Ovary (tissue), 9 donors: Measurements from ENCODE around the gene FBXL15. TPM values are rescaled to one million over a fixed set of nuclear protein-coding genes. Genes with fewer than 3 reads are reported as not detected.

Source experiments
- DNase-seq, 5 donors: peaks; one replicate each; pipeline ENCODE4 v3.0.0-alpha.2; 2019 to 2020
- H3K27ac ChIP-seq, 2 donors: fragments of 200-600 bp; one replicate each; pipeline versions ENCODE4 v1.5.1 to v1.8.0; 2019 to 2022
- H3K27me3 ChIP-seq: fragments of 200-600 bp; one replicate; pipeline ENCODE4 v1.8.0; 2022
- H3K36me3 ChIP-seq: fragments of 200-600 bp; sonication (generic); one replicate; pipeline ENCODE4 v1.5.1; 2019
- H3K4me1 ChIP-seq: one replicate; pipeline ENCODE4 v1.8.1; 2013; ENCODE audit warnings: mild to moderate bottlenecking, moderate library complexity; ENCODE audit not compliant: insufficient read depth
- H3K4me3 ChIP-seq: fragments of 200-600 bp; sonication (generic); one replicate; pipeline ENCODE4 v1.5.1; 2017
- H3K9me3 ChIP-seq, 2 donors: fragments of 200-600 bp in 1 of 2; sonication (generic) in 1 of 2; one replicate each; pipeline versions ENCODE4 v1.5.1 to v1.8.1; 2013 to 2019; ENCODE audit warnings: mild to moderate bottlenecking in 1 of 2, moderate library complexity in 1 of 2
- EP300 ChIP-seq: sonication (generic); formaldehyde crosslinking; IDR thresholded peaks from one replicate; pipeline ENCODE4 v1.6.1; 2017; ENCODE audit warnings: antibody characterized with exemption
- POLR2A ChIP-seq: fragments of 450-650 bp; IDR thresholded peaks from one replicate; pipeline ENCODE4 v1.6.1; 2017; ENCODE audit warnings: antibody characterized with exemption, mild to moderate bottlenecking, moderate library complexity
- WGBS, 3 donors: extraction: QIAGEN DNeasy Blood & Tissue Kit in 1 of 3; methylation state at CpG; one replicate each; pipeline versions ENCODE4 v1.1.5 to v1.1.7; 2013 to 2017; 5-methylcytosine and 5-hydroxymethylcytosine counted together
- intact Hi-C, 4 donors: fragments of 100-400 bp; cut with DNase I; formaldehyde crosslinking; loops; one replicate each; pipeline versions ENCODE4 v1.11.0 to v1.15.1; 2022 to 2023
- polyA plus RNA-seq, 2 donors: library from polyadenylated mRNA; stranded (reverse); fragments of 200-250 nt in 1 of 2; fragments of 350-450 nt in 1 of 2; fragmentation: Illumina TruSeq in 1 of 2; extraction: RNeasy Lipid Tissue Mini Kit (QIAGEN cat#74804) in 1 of 2; gene quantifications; one replicate each; pipeline ENCODE4 v1.2.3, GENCODE V29; 2013 to 2014
- total RNA-seq, 7 donors: library from RNA; depleted of rRNA in 2 of 7; stranded (reverse); fragments of >200 nt in 2 of 7; fragmentation: NEBNext Ultra II Directional in 3 of 7; extraction: Animal tissue kit (Norgen Biotek cat#: 25700) in 3 of 7; gene quantifications; one replicate each; pipeline versions ENCODE4 v1.1.0 to v1.2.4, GENCODE V29; 2016 to 2023
- TF ChIP-seq, protein P1 (sequence below), 3 donors: fragments of 450-650 bp in 2 of 3; fragments of 200-600 bp in 1 of 3; IDR thresholded peaks; one replicate each; pipeline versions ENCODE4 v1.5.1 to v1.8.0; 2016 to 2022; ENCODE audit warnings: antibody characterized with exemption in 3 of 3, mild to moderate bottlenecking in 1 of 3
- donor health status: DM: no; HTN: no; CAD: no; lungs with moderate emphysema.
- donor health status: DM: no; HTN: no; CAD: no.
- donor health status: Bipolar disorder and iron deficiency.
- donor health status: DM: yes; HTN: yes; CAD: no.
- donor health status: DM: no; HTN: no; CAD: no.
- donor health status: DM: yes; HTN: yes; CAD: no.

The FBXL15 gene
- total and polyA plus RNA-seq, 9 donors, result 0.25 to 31.1 (median 19.2) TPM

DNA sequence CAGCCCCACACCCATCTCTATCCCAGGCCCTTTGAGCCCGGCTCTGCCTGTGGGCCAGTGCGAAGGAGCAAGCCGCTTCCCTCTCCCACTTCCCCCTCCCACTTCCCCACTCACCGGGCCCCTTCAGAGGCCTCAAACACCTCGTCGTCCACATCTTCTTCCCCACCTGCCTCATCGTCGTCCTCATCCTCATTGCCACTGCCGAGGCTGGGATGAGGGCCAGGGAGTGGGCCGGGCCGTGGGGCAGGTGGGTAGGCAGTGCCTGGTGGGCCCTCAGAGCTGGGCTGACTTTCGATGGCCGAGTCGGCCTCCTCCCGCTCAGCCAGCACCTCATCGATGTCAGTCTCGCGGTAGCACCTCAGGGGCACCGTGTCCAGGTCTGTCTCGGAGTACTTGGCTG is 5.9 kb upstream of the FBXL15 start:
- TF ChIP-seq EP300, result no peak
- TF ChIP-seq POLR2A, result no peak
- TF ChIP-seq, protein P1, sequence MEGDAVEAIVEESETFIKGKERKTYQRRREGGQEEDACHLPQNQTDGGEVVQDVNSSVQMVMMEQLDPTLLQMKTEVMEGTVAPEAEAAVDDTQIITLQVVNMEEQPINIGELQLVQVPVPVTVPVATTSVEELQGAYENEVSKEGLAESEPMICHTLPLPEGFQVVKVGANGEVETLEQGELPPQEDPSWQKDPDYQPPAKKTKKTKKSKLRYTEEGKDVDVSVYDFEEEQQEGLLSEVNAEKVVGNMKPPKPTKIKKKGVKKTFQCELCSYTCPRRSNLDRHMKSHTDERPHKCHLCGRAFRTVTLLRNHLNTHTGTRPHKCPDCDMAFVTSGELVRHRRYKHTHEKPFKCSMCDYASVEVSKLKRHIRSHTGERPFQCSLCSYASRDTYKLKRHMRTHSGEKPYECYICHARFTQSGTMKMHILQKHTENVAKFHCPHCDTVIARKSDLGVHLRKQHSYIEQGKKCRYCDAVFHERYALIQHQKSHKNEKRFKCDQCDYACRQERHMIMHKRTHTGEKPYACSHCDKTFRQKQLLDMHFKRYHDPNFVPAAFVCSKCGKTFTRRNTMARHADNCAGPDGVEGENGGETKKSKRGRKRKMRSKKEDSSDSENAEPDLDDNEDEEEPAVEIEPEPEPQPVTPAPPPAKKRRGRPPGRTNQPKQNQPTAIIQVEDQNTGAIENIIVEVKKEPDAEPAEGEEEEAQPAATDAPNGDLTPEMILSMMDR (IDR thresholded peaks at IDR 0.05), result no peak
- no peaks in the 10 kb centered on the region for H3K27me3 ChIP-seq
- no peak for DNase-seq
- intact Hi-C loops, result no loop called here
- WGBS, 3 donors, result 24 to 38% (median 30%) methylated on average over 19 to 20 of the region's 20 CpGs
- no peaks in the 10 kb centered on the region for H3K36me3 ChIP-seq
- H3K9me3 ChIP-seq, result no peaks in the 10 kb centered on the region
- no peak overlapping the region for H3K4me3 ChIP-seq
- no peak overlapping the region for H3K27ac ChIP-seq
- peaks cover 13% of the 10 kb centered on the region for H3K4me1 ChIP-seq

DNA sequence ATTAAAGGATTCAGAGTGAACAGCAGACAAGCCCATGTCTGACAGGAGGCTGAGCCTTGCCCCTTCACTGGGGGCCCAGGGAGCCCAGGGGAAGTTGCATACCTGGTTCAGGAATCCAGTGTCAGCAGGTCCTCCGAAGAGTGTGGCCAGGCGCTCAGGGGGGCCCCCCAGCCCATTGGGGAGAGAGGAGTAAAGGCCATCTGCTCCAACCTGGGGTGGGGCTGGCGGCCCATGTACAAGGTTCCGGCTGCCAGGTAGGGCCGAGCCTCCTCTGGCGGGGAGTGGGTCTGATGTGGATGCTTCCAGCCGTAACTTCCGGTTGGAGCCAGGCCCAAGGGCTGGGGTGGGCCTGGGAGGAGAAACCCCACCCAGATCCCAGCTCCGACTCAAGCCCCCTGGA is 4.4 kb upstream of the FBXL15 start:
- Histone ChIP-seq H3K36me3 (no peaks in the 10 kb centered on the region), H3K9me3 (no peaks in the 10 kb centered on the region), H3K4me3 (no peak overlapping the region), H3K27ac (no peak overlapping the region), H3K4me1 (peaks cover 15% of the 10 kb centered on the region), H3K27me3 (no peaks in the 10 kb centered on the region)
- no peak for DNase-seq
- TF ChIP-seq EP300, result no peak
- TF ChIP-seq, protein P1 (IDR thresholded peaks at IDR 0.05), result no peak
- WGBS, 3 donors, result 50 to 72% (median 61%) methylated on average over 9 of the region's 9 CpGs
- intact Hi-C loops, result no loop called here

DNA sequence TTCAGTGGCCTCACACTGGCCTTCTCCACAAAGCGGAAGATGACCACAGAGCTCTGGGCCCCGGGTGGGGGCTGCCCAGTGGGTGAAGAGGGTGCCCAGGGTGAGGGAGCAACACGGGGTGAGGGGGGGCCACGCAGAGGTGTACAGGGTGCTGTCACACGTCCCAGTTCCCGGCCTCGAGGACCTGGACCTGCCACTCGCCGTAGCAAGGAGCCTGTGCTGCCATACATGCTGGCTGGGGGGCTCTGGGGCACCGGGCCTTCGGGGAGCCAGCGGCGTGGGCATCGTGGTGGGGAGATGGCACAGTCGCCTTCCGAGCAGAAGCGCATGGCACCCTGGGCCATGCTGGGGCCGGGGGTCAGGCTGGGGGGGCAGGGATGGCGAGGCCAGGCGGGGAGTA is 3.9 kb upstream of the FBXL15 start:
- no peaks in the 10 kb centered on the region for H3K9me3 ChIP-seq
- intact Hi-C loops, result no loop called here
- 80 to 85% (median 82%) methylated on average over 20 of the region's 20 CpGs for WGBS, 3 donors
- no peak for DNase-seq
- no peak overlapping the region for H3K4me3 ChIP-seq
- no peak for TF ChIP-seq EP300
- TF ChIP-seq, protein P1 (IDR thresholded peaks at IDR 0.05), result no peak
- TF ChIP-seq POLR2A, result no peak
- H3K27ac ChIP-seq, result no peak overlapping the region
- H3K27me3 ChIP-seq, result no peaks in the 10 kb centered on the region
- peaks cover 13% of the 10 kb centered on the region for H3K4me1 ChIP-seq
- H3K36me3 ChIP-seq, result no peaks in the 10 kb centered on the region

DNA sequence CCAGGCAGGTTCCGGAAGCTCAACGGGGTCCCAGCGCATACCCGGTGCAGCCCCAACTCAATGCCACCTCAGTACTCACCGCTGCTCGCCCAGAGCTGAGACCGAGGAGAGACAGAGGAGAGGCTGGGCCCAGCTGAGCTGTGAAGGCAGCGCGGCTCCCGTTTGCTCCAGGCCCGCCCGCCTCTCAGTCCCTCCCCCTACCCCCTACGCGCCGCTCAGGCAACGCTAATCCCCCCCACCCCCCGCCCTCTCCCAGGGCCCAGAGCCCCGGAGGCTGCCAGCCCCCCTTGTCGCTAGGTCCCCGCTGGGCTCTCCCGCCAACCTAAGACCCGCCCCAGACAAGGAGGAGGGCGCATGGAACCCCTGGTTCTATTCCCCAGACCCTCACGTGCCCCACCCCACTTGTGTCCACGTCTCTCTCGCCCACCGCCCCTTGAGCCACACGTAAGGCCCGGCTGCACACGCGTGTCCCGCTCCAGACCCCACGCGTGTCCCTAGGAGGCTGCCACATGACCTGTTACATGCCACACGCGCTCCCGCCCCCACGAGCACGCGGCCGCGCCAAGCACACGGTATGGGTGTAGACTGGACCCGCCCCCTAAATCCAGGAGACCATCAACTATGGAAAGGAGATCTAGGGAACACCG is 1.9 kb upstream of the FBXL15 start, which contains the start of gene PSD:
TSS of gene PSD (minus strand) at position 164 of the 647 bp plus-strand sequence. CDS start 1,747 bp downstream, outside the sequence.
- TF ChIP-seq, protein P1 (IDR thresholded peaks at IDR 0.05), result no peak
- TF ChIP-seq EP300 (no peak), POLR2A (no peak)
- H3K27ac ChIP-seq, result no peak within 1 kb of the TSS
- intact Hi-C loops, result no loop called here
- no peaks in the 10 kb centered on the region for H3K27me3 ChIP-seq
- peak in 2 of 5 donors; percentile 10 to 45 for DNase-seq
- H3K36me3 ChIP-seq, result no peaks in the 10 kb centered on the region
- 1% methylated on average over 39 to 45 of the region's 45 CpGs for WGBS, 3 donors
- H3K9me3 ChIP-seq, result no peaks in the 10 kb centered on the region
- peak within 1 kb of the TSS; percentile 98 for H3K4me3 ChIP-seq
- peaks cover 21% of the 10 kb centered on the region for H3K4me1 ChIP-seq
